H7 (cell line): Measurements from ENCODE around the gene VGLL2. TPM values are rescaled to one million over a fixed set of nuclear protein-coding genes. Genes with fewer than 3 reads are reported as not detected.

Experiments used
- DNase-seq: peaks from one replicate; pipeline ENCODE4 v3.0.0; 2012
- H3K27me3 ChIP-seq: 2 replicates; pipeline ENCODE4 v1.6.0; 2011; ENCODE audit warnings: mild to moderate bottlenecking, low read length; ENCODE audit not compliant: control insufficient read depth, insufficient read depth
- H3K36me3 ChIP-seq: replicated peaks from 2 replicates; pipeline ENCODE4 v1.5.1; 2011; ENCODE audit warnings: low read length; ENCODE audit not compliant: control insufficient read depth, insufficient read depth
- H3K4me3 ChIP-seq: 2 replicates; pipeline ENCODE4 v1.5.1; 2011; ENCODE audit warnings: low read depth, mild to moderate bottlenecking, control low read depth, low read length, moderate library complexity; ENCODE audit not compliant: insufficient read depth
- total RNA-seq: library from RNA; depleted of rRNA; stranded (reverse); fragments of >200 nt; shearing (Covaris generic); gene quantifications from 2 replicates; pipeline ENCODE4 v1.2.3, GENCODE V29; 2014

Gene VGLL2
- total RNA-seq, 1 experiment from 2014 or later = not detected

DNA sequence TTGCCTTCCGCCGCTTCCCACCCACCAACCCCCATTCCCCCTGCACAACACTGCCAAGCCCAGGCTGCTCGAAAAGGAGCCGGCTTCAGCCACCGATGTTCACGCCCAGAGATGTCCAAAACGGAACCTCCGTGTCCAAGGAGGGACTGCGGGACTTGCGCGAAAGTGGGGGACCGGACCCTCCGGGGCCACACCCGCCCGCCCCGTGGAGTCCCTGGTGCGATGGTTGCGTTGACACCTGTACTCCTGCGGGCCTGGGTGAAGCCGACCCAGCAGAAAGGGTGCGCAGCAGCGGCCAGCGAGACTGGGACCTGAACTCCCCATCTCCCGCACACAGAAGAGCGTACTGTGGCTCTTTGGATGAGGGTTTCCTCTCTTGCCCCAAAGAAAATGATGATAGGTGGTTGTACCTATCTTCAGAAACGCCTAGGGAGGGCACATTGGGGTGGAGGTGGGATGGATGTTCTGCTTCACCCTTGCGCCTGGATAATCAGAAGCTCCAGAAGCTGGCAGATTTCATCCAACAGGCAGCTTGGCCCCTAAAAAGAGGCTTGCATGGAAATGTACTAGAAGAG lies 1.9 kb upstream of the VGLL2 start:
- Histone ChIP-seq H3K4me3 (no peak overlapping the region), H3K36me3 (no peaks in the 10 kb centered on the region), H3K27me3 (peaks cover 75% of the 10 kb centered on the region)
- no peak for DNase-seq

GRCh38 chr6:117264369-117264691 lies 1.0 kb upstream of the VGLL2 start:
- Histone ChIP-seq H3K36me3 (no peaks in the 10 kb centered on the region), H3K27me3 (peaks cover 84% of the 10 kb centered on the region), H3K4me3 (peak overlapping the region; percentile 48)
- no peak for DNase-seq

GRCh38 chr6:117264692-117265409 lies 507 bp upstream of the VGLL2 start:
- Histone ChIP-seq H3K27me3 (peaks cover 89% of the 10 kb centered on the region), H3K36me3 (no peaks in the 10 kb centered on the region), H3K4me3 (peak overlapping the region; percentile 48)
- peak; percentile 61 for DNase-seq

- Histone ChIP-seq H3K27me3 (peaks cover 98% of the 10 kb centered on the region), H3K36me3 (no peaks in the 10 kb centered on the region), H3K4me3 (peak overlapping the region; percentile 48; the same call in 1 of the 2 replicates)
- no peak for DNase-seq
Observed at GRCh38 chr6:117266257-117267053, 1.1 kb downstream of the VGLL2 start.

- peaks cover 99% of the 10 kb centered on the region for H3K27me3 ChIP-seq
- no peaks in the 10 kb centered on the region for H3K36me3 ChIP-seq
- DNase-seq = no peak
- no peak overlapping the region for H3K4me3 ChIP-seq
Observed at GRCh38 chr6:117267054-117267347, 1.6 kb downstream of the VGLL2 start.

GRCh38 chr6:117267766-117268534 lies 2.6 kb downstream of the VGLL2 start:
- H3K4me3 ChIP-seq = no peak overlapping the region
- H3K27me3 ChIP-seq = peaks cover 99% of the 10 kb centered on the region
- peak; percentile 78 for DNase-seq
- H3K36me3 ChIP-seq = no peaks in the 10 kb centered on the region

DNA sequence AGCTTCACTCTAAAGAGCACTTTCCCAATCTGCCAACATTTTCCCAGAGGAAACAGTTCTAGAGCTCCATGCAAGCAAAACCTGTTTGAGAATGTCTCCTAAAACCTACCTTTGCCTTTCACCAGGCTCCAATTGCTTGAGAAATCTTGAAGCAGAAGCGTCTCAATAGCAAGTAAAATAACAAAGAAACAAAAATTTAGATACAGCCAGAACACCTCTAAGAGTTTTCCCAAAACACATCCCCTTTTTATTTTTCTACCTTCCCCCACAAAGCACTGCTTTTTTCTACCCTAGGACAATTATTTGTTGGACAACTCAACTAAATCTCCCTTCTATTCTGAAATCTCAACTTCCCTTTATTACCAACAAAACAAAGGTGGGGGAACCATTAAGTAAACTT lies 3.6 kb downstream of the VGLL2 start:
- Histone ChIP-seq H3K27me3 (peaks cover 98% of the 10 kb centered on the region), H3K36me3 (no peaks in the 10 kb centered on the region), H3K4me3 (no peak overlapping the region)
- no peak for DNase-seq

GRCh38 chr6:117269638-117270054 lies 4.3 kb downstream of the VGLL2 start:
- no peaks in the 10 kb centered on the region for H3K36me3 ChIP-seq
- no peak for DNase-seq
- peaks cover 94% of the 10 kb centered on the region for H3K27me3 ChIP-seq
- peak overlapping the region; percentile 43; the same call in 1 of the 2 replicates for H3K4me3 ChIP-seq

- Histone ChIP-seq H3K4me3 (peak overlapping the region; percentile 43), H3K36me3 (no peaks in the 10 kb centered on the region), H3K27me3 (peaks cover 92% of the 10 kb centered on the region)
- peak; percentile 76 for DNase-seq
Observed at GRCh38 chr6:117270055-117270842, 4.9 kb downstream of the VGLL2 start.

DNA sequence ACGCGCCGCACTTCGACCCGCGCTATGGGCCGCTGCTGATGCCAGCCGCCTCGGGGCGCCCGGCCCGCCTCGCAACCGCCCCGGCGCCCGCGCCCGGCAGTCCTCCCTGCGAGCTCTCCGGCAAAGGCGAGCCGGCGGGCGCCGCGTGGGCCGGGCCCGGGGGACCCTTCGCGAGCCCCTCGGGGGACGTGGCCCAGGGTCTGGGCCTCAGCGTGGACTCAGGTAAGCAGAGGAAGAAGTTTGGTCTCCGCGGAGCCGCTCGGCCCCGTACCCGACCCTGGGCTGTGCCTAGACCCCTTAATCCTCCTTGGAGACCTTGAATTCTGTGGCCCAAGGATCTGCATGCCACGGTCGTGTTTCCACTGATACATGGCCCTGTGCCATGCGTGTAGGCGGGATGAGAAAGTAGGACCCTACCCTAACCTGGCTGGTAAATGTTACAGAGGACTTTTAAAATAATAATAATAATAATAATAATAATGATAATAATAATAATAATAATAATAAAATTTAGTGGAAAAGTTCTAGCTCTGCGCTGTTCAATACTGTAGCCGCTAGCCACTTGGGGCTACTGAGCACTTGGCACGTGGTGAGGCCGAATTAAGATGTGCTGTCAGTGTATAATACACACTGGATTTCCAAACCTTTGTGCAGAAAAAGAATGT lies 5.6 kb downstream of the VGLL2 start:
- H3K36me3 ChIP-seq = no peaks in the 10 kb centered on the region
- peaks cover 85% of the 10 kb centered on the region for H3K27me3 ChIP-seq
- peak overlapping the region; percentile 43 for H3K4me3 ChIP-seq
- DNase-seq = peak; percentile 79

GRCh38 chr6:117272032-117272866 lies 6.9 kb downstream of the VGLL2 start:
- no peak overlapping the region for H3K4me3 ChIP-seq
- H3K27me3 ChIP-seq = peaks cover 72% of the 10 kb centered on the region
- H3K36me3 ChIP-seq = no peaks in the 10 kb centered on the region
- DNase-seq = no peak

DNA sequence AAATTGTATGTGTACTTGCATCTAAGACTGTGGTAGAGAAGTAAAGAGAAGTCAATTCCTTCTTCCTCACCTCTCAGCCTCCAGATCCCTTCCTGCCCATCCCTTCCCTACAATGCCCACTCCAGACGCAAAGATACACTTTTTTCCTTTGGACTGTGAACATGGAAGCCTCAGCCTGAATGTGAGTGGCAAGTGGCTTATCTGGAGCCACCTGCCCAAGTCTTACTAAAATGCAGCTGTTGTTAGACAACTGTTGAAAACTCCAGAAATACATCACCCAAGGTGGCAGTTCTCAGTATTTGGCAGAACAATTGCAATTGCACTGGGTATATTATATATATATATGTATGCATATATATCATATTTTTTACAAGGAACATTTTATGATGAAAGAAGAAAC lies 7.5 kb downstream of the VGLL2 start:
- Histone ChIP-seq H3K4me3 (no peak overlapping the region), H3K36me3 (no peaks in the 10 kb centered on the region), H3K27me3 (peaks cover 66% of the 10 kb centered on the region)
- no peak for DNase-seq

GRCh38 chr6:117275205-117275604 lies 9.8 kb downstream of the VGLL2 start:
- no peak for DNase-seq
- H3K27me3 ChIP-seq = peaks cover 43% of the 10 kb centered on the region

More at GRCh38 chr6:117275205-117275604, 9.8 kb downstream of the VGLL2 start:
- H3K4me3 ChIP-seq = no peak overlapping the region
- no peaks in the 10 kb centered on the region for H3K36me3 ChIP-seq
